ENCODE measurements around the gene CLEC1A.

The CLEC1A gene

GRCh38 chr12:10098791-10099190 lies at the start of gene CLEC1A:
Gene CLEC1A (minus strand): TSS chr12:10098985. CDS start chr12:10098922, 63 bp downstream.
- no peak for DNase-seq (ENCODE audit: low spot score)

GRCh38 chr12:10147714-10148403 lies 49.1 kb upstream of the CLEC1A start:
- DNase-seq (ENCODE audit: low spot score) = no peak

GRCh38 chr12:10142976-10143589 lies 44.3 kb upstream of the CLEC1A start:
- DNase-seq (ENCODE audit: low spot score) = no peak

- DNase-seq (ENCODE audit: low spot score) = peak; percentile 57
Measured at GRCh38 chr12:10140001-10140400, 41.2 kb upstream of the CLEC1A start.

DNA sequence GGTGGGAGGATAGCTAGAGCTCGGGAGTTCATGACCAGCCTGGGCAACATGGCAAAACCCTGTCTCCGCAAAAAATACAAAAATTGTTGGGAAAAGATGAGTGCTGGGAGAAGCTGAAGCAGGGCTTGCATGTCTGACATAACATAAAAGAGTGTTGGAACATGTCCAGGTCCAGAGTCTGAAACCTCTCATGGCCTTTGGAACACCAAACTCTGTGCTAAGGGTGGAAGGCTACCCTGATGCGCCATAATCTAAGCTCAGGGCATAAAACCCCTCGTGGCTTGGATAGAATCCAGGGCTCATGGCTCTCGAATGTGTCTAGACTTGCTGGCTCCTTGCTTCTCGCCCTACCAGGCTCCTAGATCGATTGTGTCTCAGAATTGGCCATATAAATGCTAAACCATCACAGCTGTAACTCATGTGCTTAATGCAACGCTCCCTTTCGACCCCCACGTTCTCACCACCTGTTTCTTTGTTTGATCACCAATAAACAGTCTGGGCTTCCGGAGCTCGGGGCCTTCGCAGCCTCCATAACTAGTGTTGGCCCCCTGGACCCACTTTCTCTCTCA lies 37.9 kb upstream of the CLEC1A start:
- DNase-seq (ENCODE audit: low spot score) = no peak

DNA sequence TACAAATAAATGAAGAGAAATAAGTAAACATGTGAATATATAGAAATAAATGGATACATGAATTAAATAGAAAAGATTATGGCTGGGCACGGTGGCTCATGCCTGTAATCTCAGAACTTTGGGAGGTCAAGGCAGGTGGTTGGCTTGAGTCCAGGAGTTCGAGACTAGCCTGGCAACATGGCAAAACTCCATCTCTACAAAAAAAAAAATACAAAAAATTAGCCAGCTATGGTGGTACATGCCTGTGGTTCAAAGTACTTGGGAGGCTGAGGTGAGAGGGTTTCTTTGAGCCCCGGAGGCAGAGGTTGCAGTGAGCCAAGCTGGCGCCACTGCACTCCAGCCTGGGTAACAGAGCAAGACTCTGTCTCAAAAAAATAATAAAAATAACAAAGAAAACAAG lies 36.3 kb upstream of the CLEC1A start:
- DNase-seq (ENCODE audit: low spot score) = no peak

- no peak for DNase-seq (ENCODE audit: low spot score)
Measured at GRCh38 chr12:10132850-10133370, 34.1 kb upstream of the CLEC1A start.

DNA sequence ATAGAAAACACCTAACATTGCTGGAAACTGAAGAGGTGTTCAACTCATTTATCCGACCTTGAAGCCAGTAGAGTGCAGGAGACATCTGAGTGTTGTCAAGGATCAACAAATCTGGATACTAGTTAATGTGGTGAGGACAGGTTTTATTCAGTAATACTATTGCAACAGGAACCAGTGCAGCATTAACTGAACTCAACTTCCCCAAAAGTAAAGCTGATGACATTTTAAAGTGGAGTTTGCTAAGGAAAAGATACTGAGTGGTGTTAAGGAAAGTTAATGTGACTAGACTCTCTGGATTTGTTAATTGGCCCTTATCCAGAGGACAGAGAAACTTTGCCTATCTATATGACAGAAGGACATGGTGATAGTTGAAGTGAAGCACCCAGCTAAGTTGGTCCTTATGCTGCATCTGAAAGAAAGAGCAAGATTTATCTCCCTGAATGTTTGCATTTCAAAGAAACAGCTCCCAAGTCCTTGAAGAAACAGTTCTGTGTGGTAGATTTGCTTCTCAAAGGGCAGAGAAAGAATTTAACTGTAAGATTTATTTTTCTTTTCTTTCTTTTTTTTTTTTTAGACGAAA lies 32.4 kb upstream of the CLEC1A start:
- no peak for DNase-seq (ENCODE audit: low spot score)

- DNase-seq (ENCODE audit: low spot score) = no peak
Measured at GRCh38 chr12:10130042-10130441, 31.3 kb upstream of the CLEC1A start, which contains the start of gene CLEC7A. Gene CLEC7A (minus strand): TSS chr12:10130199. CDS start chr12:10130082, 117 bp downstream.

- no peak for DNase-seq (ENCODE audit: low spot score)
Measured at GRCh38 chr12:10128687-10129086, 29.9 kb upstream of the CLEC1A start.

- DNase-seq (ENCODE audit: low spot score) = no peak
Measured at GRCh38 chr12:10126413-10126812, 27.6 kb upstream of the CLEC1A start.

- DNase-seq (ENCODE audit: low spot score) = no peak
Measured at GRCh38 chr12:10122689-10123088, 23.9 kb upstream of the CLEC1A start.

DNA sequence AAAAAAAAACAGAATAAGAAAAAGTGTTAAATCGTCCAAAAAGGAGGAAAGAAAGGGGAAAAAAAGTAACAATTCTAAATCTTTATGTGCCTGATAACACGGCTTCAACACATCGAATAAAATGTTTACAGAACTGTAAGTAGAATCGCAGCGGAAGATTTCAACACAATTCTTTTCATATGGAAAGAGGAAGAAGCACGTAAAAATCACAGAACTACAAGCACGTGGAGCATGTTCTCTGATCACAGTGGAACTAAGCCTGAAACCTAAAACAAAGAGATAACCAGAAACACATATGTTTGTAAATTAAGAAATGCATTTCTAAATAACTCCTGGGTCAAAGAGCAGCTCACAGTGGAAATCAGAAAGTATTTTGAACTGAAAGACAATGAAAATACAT lies 22.5 kb upstream of the CLEC1A start:
- no peak for DNase-seq (ENCODE audit: low spot score)

GRCh38 chr12:10119066-10119465 lies 20.3 kb upstream of the CLEC1A start:
- DNase-seq (ENCODE audit: low spot score) = no peak

DNA sequence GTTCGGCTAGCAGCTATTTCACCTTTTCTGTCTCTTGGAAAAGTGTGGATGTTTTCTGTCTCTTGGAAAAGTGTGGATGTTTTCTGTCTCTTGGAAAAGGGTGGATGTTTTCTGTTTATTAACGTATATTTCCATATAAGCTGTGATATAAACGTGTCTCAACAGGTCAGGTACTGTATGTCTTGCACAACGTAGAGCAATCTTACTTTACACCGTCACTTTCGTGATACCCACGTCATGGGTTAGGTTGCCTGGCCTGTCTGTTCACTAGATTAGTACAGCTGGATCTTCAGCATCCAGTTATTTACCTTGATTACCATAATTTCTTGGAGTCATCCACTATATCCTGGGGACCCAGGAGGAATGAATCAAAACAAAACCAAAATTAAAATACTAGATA lies 17.1 kb upstream of the CLEC1A start:
- DNase-seq (ENCODE audit: low spot score) = no peak

- DNase-seq (ENCODE audit: low spot score) = no peak
Measured at GRCh38 chr12:10115311-10115710, 16.5 kb upstream of the CLEC1A start.

- DNase-seq (ENCODE audit: low spot score) = no peak
Measured at GRCh38 chr12:10113920-10114319, 15.1 kb upstream of the CLEC1A start.

DNA sequence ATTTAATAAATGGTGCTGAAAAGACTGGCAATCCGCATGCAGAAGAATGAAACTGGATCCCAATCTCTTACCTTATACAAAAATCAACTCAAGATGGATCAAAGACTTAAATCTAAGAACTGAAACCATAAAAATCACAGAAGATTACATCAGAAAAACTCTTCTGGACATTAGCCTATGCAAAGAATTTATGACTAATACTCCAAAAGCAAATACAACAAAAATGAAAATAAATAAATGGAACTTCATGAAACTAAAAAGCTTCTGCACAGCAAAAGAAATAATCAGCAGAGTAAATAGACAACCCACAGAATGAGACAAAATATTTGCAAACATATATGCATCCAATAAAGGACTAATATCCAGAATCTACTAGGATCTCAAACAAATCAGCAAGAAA lies 14.3 kb upstream of the CLEC1A start:
- no peak for DNase-seq (ENCODE audit: low spot score)

DNA sequence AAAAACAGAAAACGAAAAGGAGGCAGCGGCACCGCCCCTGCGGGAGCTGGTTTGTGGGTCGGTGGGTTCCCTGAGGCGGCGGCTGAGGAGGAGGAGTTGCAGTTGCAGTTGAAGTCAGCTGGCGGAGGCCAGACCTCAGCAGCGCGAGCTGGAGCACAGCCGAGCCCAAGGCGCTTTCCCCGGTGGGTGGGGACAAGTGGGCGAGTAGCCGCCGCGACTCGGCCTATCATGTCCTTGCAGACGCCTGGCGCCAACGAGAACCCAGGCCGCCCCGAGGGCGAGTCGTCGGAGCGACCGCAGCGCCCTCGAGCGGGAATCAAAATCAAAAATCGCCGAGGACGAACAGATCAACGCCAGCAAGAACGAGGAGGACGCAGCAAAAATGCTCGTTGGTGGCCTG lies 12.7 kb upstream of the CLEC1A start:
- DNase-seq (ENCODE audit: low spot score) = no peak

- no peak for DNase-seq (ENCODE audit: low spot score)
Measured at GRCh38 chr12:10110256-10110844, 11.6 kb upstream of the CLEC1A start.

DNA sequence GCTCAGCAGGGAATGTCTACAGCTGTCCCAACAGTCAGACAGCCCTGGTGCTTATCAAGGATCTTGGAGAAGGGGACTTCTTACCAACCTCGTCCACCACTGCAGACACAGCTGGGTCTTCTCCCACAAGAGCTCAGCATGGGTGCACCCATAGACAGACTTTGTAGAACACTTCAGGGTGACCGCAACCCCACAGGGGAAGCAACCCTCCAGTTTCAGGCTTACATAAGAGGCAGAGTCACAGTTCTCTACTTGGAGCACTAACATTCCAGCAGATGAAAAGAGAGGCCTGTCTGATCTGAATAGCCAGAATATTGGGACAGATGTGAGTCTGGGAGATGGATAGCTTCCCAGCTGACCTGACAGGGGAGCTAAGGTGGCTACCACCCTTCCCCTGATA lies 3.5 kb upstream of the CLEC1A start:
- no peak for DNase-seq (ENCODE audit: low spot score)

GRCh38 chr12:10101648-10102220 lies 2.9 kb upstream of the CLEC1A start:
- no peak for DNase-seq (ENCODE audit: low spot score)

Measured in kidney tubule cell (primary cell).